Adrenal gland (tissue), 12 donors: Measurements from ENCODE around the gene STAT6. TPM values are rescaled to one million over a fixed set of nuclear protein-coding genes. Genes with fewer than 3 reads are reported as not detected.

ENCODE experiments used
- DNase-seq, 7 donors: peaks; one replicate each; pipeline ENCODE4 v3.0.0-alpha.2; 2019 to 2020
- H3K27ac ChIP-seq, 5 donors: fragments of 200-600 bp; sonication (generic) in 4 of 5; 1 replicate in 3 of 5; 2 replicates in 2 of 5; pipeline versions ENCODE4 v1.5.1 to v1.8.0; 2016 to 2020; ENCODE audit warnings: mild to moderate bottlenecking in 1 of 5
- H3K27me3 ChIP-seq: fragments of 200-600 bp; 2 replicates; pipeline ENCODE4 v1.8.0; 2021
- H3K36me3 ChIP-seq, 2 donors: fragments of 200-600 bp; replicated peaks in 1 of 2; 1 replicate in 1 of 2; 2 replicates in 1 of 2; pipeline versions ENCODE4 v1.5.1 to v1.8.0; 2018 to 2022
- H3K4me1 ChIP-seq, 2 donors: fragments of 200-600 bp; replicated peaks in 1 of 2; 1 replicate in 1 of 2; 2 replicates in 1 of 2; pipeline versions ENCODE4 v1.5.1 to v1.8.0; 2018 to 2021
- H3K4me3 ChIP-seq, 4 donors: fragments of 200-600 bp; sonication (generic) in 3 of 4; one replicate each; pipeline ENCODE4 v1.5.1; 2016 to 2018
- H3K9me3 ChIP-seq, 3 donors: fragments of 200-600 bp; sonication (generic) in 1 of 3; replicated peaks in 1 of 3; 1 replicate in 2 of 3; 2 replicates in 1 of 3; pipeline versions ENCODE4 v1.5.1 to v1.8.0; 2016 to 2021
- CTCF ChIP-seq, 6 experiments: fragments of 450-650 bp in 4 of 6; fragments of 200-600 bp in 2 of 6; sonication (generic) in 1 of 6; IDR thresholded peaks; 1 replicate in 5 of 6; 2 replicates in 1 of 6; pipeline versions ENCODE4 v1.5.1 to v1.8.0; 2016 to 2021; ENCODE audit warnings: antibody characterized with exemption in 6 of 6, mild to moderate bottlenecking in 2 of 6, moderate library complexity in 1 of 6
- POLR2A ChIP-seq, 2 donors: fragments of 450-650 bp; IDR thresholded peaks; one replicate each; pipeline ENCODE4 v1.6.1; 2017; ENCODE audit warnings: antibody characterized with exemption in 2 of 2, mild to moderate bottlenecking in 2 of 2, moderate library complexity in 1 of 2
- WGBS, 4 donors: extraction: QIAGEN DNeasy Blood & Tissue Kit in 2 of 4; methylation state at CpG; one replicate each; pipeline versions ENCODE4 v1.1.5 to v1.1.7; 2013 to 2017; 5-methylcytosine and 5-hydroxymethylcytosine counted together
- intact Hi-C, 2 donors: fragments of 100-400 bp; cut with DNase I; formaldehyde crosslinking; loops; one replicate each; pipeline versions ENCODE4 v1.14.1 to v1.15.0; 2022 to 2023
- polyA plus RNA-seq, 3 donors: library from polyadenylated mRNA; stranded (reverse); fragments of 200-250 nt in 2 of 3; fragments of 350-450 nt in 1 of 3; fragmentation: Illumina TruSeq in 1 of 3; extraction: RNeasy Lipid Tissue Mini Kit (QIAGEN cat#74804) in 1 of 3; gene quantifications; one replicate each; pipeline ENCODE4 v1.2.3, GENCODE V29; 2013 to 2014
- total RNA-seq, 9 donors: library from RNA; depleted of rRNA in 4 of 9; stranded (reverse); fragments of >200 nt in 4 of 9; fragments of 120-200 nt in 1 of 9; fragmentation: NEBNext Ultra II Directional in 1 of 9; extraction: Animal tissue kit (Norgen Biotek cat#: 25700) in 1 of 9; gene quantifications; one replicate each; pipeline versions ENCODE4 v1.1.0 to v1.2.4, GENCODE V29; 2013 to 2023
- donor health status: healthy with polysubstance abuse.
- donor health status: Bipolar disorder and iron deficiency.
- donor health status: DM: yes; HTN: yes; CAD: no.
- donor health status: DM: no; HTN: no; CAD: no.
- donor health status: DM: no; HTN: no; CAD: no.
- donor health status: DM: yes; HTN: yes; CAD: no.

STAT6 gene
- total and polyA plus RNA-seq, 12 donors: 71.9 to 321 (median 155) TPM

DNA sequence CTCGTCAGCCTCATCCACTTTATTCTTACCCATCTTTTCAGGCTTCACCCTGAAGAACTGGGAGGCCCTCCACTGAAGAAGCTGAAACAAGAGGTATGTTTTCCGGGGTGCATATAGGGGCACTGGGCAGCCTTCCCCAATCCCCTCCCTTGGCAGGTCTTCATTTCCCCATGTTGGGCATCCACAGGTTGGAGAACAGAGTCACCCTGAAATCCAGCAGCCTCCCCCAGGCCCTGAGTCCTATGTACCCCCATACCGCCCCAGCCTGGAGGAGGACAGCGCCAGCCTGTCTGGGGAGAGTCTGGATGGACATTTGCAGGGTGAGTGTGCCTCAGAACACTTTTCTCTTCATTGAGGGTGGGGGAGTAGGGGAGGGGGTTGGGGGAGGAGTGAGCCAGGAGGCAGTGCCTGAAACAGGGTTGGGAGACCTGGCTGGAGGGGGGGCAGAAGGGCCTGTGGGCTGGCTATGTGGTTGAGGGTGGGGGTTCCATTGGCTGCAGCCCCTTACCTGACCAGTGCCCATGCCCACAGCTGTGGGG lies 18.2 kb downstream of the STAT6 start:
- DNase-seq: peak in 1 of 7 donors; percentile 22
- intact Hi-C loops: no loop called here
- Histone ChIP-seq H3K4me1 (peaks cover 12 to 47% of the 10 kb centered on the region in 2 donors), H3K4me3 (no peak overlapping the region), H3K36me3 (peaks cover 0 to 61% of the 10 kb centered on the region in 2 donors), H3K27me3 (no peaks in the 10 kb centered on the region), H3K9me3 (no peaks in the 10 kb centered on the region), H3K27ac (peak overlapping the region in 2 of 5 donors; percentile 61 to 73)
- WGBS, 4 donors: 81 to 94% (median 85%) methylated on average over 3 to 4 of the region's 4 CpGs
- TF ChIP-seq CTCF (IDR thresholded peaks at IDR 0.05): no peak
- no peak for TF ChIP-seq POLR2A (IDR thresholded peaks at IDR 0.05)

DNA sequence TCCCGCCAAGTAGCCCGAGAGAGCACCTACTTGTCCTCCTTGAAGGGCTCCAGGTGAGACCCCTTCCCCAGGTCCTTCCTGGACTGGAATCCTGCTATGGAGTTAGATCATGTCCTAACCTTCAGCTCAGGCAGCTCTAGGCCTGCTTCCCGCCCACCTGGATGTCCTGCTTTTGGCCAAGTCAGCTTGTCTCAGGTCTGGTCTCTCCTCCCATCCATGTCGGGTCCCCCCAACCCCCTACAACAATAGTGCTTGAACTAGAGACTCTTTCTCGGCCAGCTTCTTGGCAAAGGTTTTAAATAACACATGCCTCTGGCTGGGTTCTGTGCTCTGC lies 18.7 kb downstream of the STAT6 start:
- H3K27ac ChIP-seq: peak overlapping the region in 2 of 5 donors; percentile 61 to 73
- peaks cover 0 to 57% of the 10 kb centered on the region in 2 donors for H3K36me3 ChIP-seq
- H3K4me1 ChIP-seq: peaks cover 13 to 42% of the 10 kb centered on the region in 2 donors
- H3K27me3 ChIP-seq: no peaks in the 10 kb centered on the region
- no peak overlapping the region for H3K4me3 ChIP-seq
- WGBS, 4 donors: 73 to 85% (median 81%) methylated on average over 3 to 5 of the region's 5 CpGs
- peak in 3 of 7 donors; percentile 23 to 51 (median 23) for DNase-seq
- intact Hi-C loops: no loop called here
- TF ChIP-seq POLR2A (IDR thresholded peaks at IDR 0.05) (no peak), CTCF (IDR thresholded peaks at IDR 0.05) (no peak)
- H3K9me3 ChIP-seq: no peaks in the 10 kb centered on the region

DNA sequence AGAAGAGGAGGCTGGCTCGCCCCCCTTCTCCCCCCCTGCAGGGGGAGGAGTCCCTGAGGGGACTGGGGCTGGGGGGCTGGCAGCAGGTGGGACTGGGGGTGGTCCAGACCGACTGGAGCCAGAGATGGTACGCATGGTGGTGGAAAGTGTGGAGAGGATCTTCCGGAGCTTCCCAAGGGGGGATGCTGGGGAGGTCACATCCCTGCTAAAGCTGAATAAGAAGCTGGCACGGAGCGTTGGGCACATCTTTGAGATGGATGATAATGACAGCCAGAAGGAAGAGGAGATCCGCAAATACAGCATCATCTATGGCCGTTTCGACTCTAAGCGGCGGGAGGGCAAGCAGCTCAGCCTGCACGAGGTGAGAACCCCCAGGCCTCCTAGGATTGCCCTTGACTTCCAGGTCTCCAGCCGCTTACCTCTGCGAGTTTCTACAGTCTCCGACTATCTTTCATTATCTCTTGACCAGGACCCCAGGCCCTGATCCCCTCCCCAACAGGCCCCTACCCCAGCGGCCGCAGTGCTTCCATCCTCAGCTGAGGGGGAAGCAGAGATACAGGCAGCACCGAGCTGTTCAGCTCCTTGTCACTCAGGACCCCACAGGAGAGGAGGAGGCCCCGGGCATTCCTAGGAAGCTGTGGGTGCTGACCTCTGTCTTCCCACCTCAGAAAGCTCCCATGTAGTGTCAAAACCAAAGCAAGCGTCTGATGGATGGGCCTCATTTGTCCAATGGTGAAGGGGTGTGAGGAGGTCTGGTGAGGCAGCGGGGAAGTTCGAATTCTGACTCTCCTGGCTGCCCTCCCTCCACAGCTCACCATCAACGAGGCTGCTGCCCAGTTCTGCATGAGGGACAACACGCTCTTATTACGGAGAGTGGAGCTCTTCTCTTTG lies 19.3 kb downstream of the STAT6 start:
- WGBS, 4 donors: 72 to 82% (median 76%) methylated on average over 17 to 25 of the region's 25 CpGs
- Histone ChIP-seq H3K36me3 (peaks cover 0 to 51% of the 10 kb centered on the region in 2 donors), H3K4me3 (peak overlapping the region in 1 of 4 donors; percentile 53), H3K27ac (peak overlapping the region in 2 of 5 donors; percentile 12 to 61), H3K27me3 (no peaks in the 10 kb centered on the region), H3K9me3 (no peaks in the 10 kb centered on the region), H3K4me1 (peaks cover 7 to 36% of the 10 kb centered on the region in 2 donors)
- intact Hi-C loops: no loop called here
- peak in 1 of 7 donors; percentile 27 for DNase-seq
- TF ChIP-seq CTCF (IDR thresholded peaks at IDR 0.05) (no peak), POLR2A (IDR thresholded peaks at IDR 0.05) (no peak)

GRCh38 chr12:57090924-57091637 lies 20.1 kb downstream of the STAT6 start:
- no peaks in the 10 kb centered on the region for H3K27me3 ChIP-seq
- peaks cover 0 to 43% of the 10 kb centered on the region in 2 donors for H3K36me3 ChIP-seq
- H3K9me3 ChIP-seq: no peaks in the 10 kb centered on the region
- WGBS, 4 donors: 39 to 92% (median 65%) methylated on average over 6 to 22 of the region's 22 CpGs
- intact Hi-C loops: no loop called here
- peak overlapping the region in 2 of 5 donors; percentile 98 to 99 for H3K27ac ChIP-seq
- TF ChIP-seq CTCF (IDR thresholded peaks at IDR 0.05) (no peak), POLR2A (IDR thresholded peaks at IDR 0.05) (no peak)
- H3K4me3 ChIP-seq: peak overlapping the region in 1 of 4 donors; percentile 53
- DNase-seq: peak in 3 of 7 donors; percentile 28 to 36 (median 30)
- peaks cover 11 to 36% of the 10 kb centered on the region in 2 donors for H3K4me1 ChIP-seq
